Motor neuron (in vitro differentiated cells): Measurements from ENCODE around the gene LAMTOR1. TPM values are rescaled to one million over a fixed set of nuclear protein-coding genes. Genes with fewer than 3 reads are reported as not detected.

Experiments used
- ATAC-seq, 8 experiments: fragments of 200-7000 bp; cut with Tn5 transposase; replicated peaks in 6 of 8; 2 replicates each; pipeline ENCODE4 v1.8.0; 2021; ENCODE audit warnings: mild to moderate bottlenecking in 8 of 8, moderate library complexity in 8 of 8
- H3K27ac ChIP-seq, 2 donors: fragments of 250-450 bp; sonication (Bioruptor Pico); 2 replicates each; pipeline ENCODE4 v1.9.0; 2021; ENCODE audit warnings: antibody characterized with exemption in 2 of 2, mild to moderate bottlenecking in 2 of 2, moderate library complexity in 1 of 2
- H3K4me1 ChIP-seq, 2 donors: fragments of 250-450 bp; sonication (Bioruptor Pico); replicated peaks in 1 of 2; 2 replicates each; pipeline ENCODE4 v1.6.1; 2021; ENCODE audit warnings: antibody characterized with exemption in 2 of 2, mild to moderate bottlenecking in 2 of 2, moderate library complexity in 1 of 2
- H3K4me3 ChIP-seq, 5 donors: fragments of 250-450 bp; sonication (Bioruptor Pico); 2 replicates each; pipeline ENCODE4 v1.9.0; 2021; ENCODE audit warnings: antibody characterized with exemption in 5 of 5, mild to moderate bottlenecking in 5 of 5, moderate library complexity in 4 of 5
- WGBS, 10 experiments: fragments of 450-650 bp; shearing (Covaris generic); methylation state at CpG; one replicate each; pipeline ENCODE4 v1.0.0; 2022; 5-methylcytosine and 5-hydroxymethylcytosine counted together
- in situ Hi-C, 9 experiments: fragments of 400-800 bp; cut with MboI; loops; one replicate each; pipeline ENCODE4 v1.15.0; 2021; ENCODE audit warnings: low sequenced_read_pairs in 9 of 9, low pct_unique_long_range_greater_than_20kb in 2 of 9; ENCODE audit not compliant: unreplicated experiment in 9 of 9
- total RNA-seq, 8 experiments: library from RNA; unstranded; fragments of 300-600 nt; gene quantifications; 2 replicates each; pipeline versions ENCODE4 v1.2.3 to v1.2.4, GENCODE V29; 2022

LAMTOR1 gene
- total RNA-seq, 8 experiments from 2014 or later: 49.3 to 120 (median 67.8) TPM

DNA sequence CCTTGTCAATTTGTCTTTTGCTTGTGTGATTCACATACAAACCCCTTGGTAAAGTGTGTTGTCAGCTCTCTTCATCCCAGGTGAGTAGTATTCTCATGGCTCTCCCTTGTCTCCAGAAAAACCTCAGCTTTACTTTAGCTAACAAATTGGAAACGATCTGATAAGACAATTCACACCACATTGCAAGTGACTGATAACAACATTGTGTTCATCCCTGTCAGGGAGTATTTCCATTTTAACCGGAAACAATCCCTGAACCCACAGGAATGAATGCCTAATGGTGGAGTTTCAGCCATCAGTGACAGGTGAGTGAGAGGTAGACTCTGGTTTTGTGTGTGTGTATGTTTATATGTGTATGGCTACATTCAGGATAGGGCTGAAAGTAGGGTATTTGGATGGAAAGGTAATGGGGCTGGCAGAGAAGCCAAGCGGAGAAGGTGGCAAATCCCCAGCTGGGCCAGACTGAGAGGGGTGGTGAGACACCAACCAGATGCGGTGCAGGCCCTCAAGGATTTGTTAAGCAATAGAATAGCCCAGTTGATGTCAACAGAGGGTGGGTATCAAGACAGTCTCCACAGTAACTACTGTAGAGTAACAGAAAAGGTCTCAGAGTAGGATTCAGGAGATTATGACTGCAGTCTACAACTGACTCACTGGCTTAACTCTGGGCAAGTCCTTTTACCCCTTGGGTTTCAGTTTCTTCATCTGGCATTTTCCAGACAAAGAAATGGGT lies 14.9 kb downstream of the LAMTOR1 start:
- Histone ChIP-seq H3K4me3 (no peak overlapping the region), H3K27ac (no peak overlapping the region), H3K4me1 (peaks cover 0 to 8% of the 10 kb centered on the region in 2 donors)
- in situ Hi-C loops: loop anchor here in 1 of 9 experiments (10.0 kb wide), 1 partner anchor 63 kb away; no protein-coding TSS in a partner anchor
- WGBS, 10 experiments: 20 to 100% (median 79%) methylated on average over 1 to 3 of the region's 4 CpGs; no CpG with 5 or more reads in 4 of the 10 experiments
- ATAC-seq: peak in 1 of 8 experiments; percentile 23

DNA sequence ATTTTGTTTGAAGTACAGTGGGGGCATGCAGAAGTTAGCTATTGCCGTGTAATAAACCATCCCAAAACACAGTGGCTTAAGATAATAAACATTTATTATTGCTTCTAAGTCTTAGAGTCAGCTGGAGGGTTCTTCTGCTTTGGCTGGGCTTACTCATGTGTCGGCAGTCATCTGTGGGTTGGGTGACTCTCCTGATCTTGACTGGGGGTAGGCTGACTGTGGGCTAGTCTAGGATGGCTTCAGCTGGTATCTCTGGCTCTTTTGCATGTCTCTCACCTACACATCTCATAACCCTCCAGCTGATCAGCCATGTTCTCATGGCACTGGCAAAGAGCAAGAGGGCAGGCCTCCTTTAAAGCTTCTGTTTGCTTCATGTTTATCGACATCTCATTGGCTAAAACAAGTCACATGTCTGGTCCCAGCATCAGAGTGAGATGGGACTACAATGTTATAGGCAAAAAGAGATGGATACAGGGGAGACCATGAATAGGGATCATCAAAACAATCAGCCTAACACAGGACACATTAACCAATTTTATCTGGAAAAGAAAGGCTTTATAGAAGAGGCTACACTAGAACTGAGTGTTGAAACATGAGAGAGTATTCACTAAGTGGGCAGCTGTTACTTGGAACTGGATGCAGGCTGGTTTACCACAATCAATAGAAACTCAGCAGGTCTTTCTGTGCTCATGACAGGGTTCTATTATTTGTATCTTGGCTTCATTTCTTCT lies 17.3 kb downstream of the LAMTOR1 start:
- H3K27ac ChIP-seq: peak overlapping the region in 1 of 2 donors; percentile 37
- H3K4me1 ChIP-seq: peaks cover 0 to 12% of the 10 kb centered on the region in 2 donors
- in situ Hi-C loops: loop anchor here in 1 of 9 experiments (10.0 kb wide), 1 partner anchor 61 kb away; no protein-coding TSS in a partner anchor
- H3K4me3 ChIP-seq: no peak overlapping the region
- peak in 5 of 8 experiments; percentile 27 to 71 (median 33) for ATAC-seq
- 90 to 100% (median 100%) methylated on average over 1 to 3 of the region's 3 CpGs; no CpG with 5 or more reads in 3 of the 10 experiments for WGBS, 10 experiments

DNA sequence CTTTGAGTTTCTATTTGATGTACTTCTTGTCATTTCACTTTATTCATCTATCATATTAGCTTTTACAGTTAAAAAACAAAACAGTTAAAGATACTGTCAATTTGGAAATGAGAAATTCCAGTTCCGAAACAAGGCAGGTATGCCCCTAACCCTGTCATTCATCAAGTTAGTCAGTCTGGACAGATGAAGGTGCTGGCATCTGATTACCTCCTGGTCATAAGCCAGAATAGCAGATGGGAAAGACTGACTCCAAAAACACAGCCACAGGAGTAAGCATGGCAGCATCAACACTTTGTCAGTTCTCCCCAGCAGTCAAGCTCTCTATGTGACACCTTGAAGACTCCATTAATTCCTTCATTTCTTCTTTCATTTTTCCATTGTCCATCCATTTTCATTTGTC lies 18.1 kb downstream of the LAMTOR1 start:
- 67 to 100% (median 100%) methylated on average over 1 of the region's 1 CpG; no CpG with 5 or more reads in 4 of the 10 experiments for whole genome bisulfite sequencing, 10 experiments
- ATAC-seq: no peak
- H3K4me3 ChIP-seq: no peak overlapping the region
- H3K27ac ChIP-seq: no peak overlapping the region
- H3K4me1 ChIP-seq: peaks cover 0 to 12% of the 10 kb centered on the region in 2 donors
- in situ Hi-C loops: loop anchor here in 1 of 9 experiments (10.0 kb wide), 1 partner anchor 60 kb away; no protein-coding TSS in a partner anchor

DNA sequence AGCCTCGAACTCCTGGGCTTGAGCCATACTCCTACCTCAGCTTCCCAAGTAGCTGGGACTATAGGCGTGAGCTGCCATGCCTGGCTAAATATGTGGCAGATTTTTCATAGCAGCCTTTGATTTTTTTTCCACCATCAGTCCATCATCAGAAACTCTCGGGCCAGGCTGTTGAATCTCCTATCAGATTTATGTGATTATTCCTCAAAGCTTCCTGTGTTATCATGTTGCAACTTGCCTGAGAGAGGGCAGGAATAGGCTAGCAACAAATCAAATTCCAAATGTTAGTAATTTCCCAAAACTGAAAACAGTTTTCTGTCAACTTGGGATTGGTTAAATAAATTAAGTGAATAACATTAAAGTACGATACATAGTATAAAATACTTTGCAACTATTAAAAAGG lies 19.0 kb downstream of the LAMTOR1 start:
- no peak for ATAC-seq
- H3K27ac ChIP-seq: no peak overlapping the region
- in situ Hi-C loops: loop anchor here in 1 of 9 experiments (10.0 kb wide), 1 partner anchor 59 kb away; no protein-coding TSS in a partner anchor
- no peak overlapping the region for H3K4me3 ChIP-seq
- WGBS, 10 experiments: 67 to 100% (median 83%) methylated on average over 1 to 4 of the region's 4 CpGs; no CpG with 5 or more reads in 1 of the 10 experiments
- H3K4me1 ChIP-seq: peaks cover 5 to 12% of the 10 kb centered on the region in 2 donors

DNA sequence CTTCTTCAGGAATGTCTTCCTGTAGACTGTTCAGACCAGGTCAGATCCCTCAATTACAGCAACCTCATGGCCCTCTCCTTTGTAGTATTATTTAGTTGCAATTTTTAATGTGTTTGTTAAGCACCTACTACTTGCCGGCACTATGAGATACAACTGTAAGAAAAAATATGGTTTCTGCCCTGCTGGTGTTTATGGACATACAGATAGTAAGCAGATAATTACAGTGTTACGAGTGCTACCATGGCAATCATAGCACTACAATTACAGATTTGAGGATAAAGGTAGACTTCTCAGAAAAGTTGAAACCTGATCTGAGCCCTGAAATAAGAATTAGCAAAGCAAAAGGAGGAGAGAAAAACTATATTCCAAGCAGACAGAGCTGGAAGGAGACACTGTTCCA lies 19.7 kb downstream of the LAMTOR1 start:
- H3K27ac ChIP-seq: no peak overlapping the region
- in situ Hi-C loops: loop anchor here in 1 of 9 experiments (10.0 kb wide), 1 partner anchor 59 kb away; no protein-coding TSS in a partner anchor
- no peak for ATAC-seq
- no peak overlapping the region for H3K4me3 ChIP-seq
- peaks cover 6 to 12% of the 10 kb centered on the region in 2 donors for H3K4me1 ChIP-seq
- WGBS, 10 experiments: 72 to 100% (median 100%) methylated on average over 1 to 2 of the region's 2 CpGs; no CpG with 5 or more reads in 1 of the 10 experiments

DNA sequence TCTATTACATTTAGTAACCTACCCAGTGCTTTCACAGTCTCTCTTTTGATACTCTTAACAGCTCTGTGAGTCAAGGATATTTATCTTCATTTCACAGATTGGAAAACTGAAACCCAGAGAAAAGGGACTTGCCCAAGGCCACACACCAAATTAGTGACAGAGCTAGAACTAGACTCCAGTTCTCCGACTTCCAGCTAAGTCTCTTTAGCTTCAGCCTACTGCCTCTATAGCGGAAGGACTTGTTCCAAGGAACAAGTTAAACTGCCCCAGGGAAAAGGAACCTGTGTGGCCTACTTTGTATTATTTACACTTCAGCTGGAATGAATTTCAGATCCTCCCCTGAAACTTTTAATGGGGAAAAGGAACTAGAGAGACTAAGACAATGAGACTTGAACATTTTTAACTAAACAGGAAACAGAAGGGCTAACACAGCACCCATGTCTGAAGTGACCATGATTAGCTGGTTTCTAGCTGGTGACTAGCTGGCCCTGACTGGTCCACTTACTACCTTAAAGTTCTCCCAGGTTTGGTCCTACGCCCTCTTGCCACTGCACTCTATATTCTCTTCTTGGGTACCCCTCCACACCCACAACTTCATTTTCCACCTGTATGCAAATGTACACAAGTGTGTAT lies 21.2 kb downstream of the LAMTOR1 start:
- WGBS, 10 experiments: 79 to 100% (median 90%) methylated on average over 1 to 3 of the region's 3 CpGs; no CpG with 5 or more reads in 3 of the 10 experiments
- Histone ChIP-seq H3K4me3 (no peak overlapping the region), H3K4me1 (peaks cover 6 to 12% of the 10 kb centered on the region in 2 donors), H3K27ac (no peak overlapping the region)
- no peak for ATAC-seq
- in situ Hi-C loops: loop anchor here in 1 of 9 experiments (10.0 kb wide), 1 partner anchor 57 kb away; no protein-coding TSS in a partner anchor

DNA sequence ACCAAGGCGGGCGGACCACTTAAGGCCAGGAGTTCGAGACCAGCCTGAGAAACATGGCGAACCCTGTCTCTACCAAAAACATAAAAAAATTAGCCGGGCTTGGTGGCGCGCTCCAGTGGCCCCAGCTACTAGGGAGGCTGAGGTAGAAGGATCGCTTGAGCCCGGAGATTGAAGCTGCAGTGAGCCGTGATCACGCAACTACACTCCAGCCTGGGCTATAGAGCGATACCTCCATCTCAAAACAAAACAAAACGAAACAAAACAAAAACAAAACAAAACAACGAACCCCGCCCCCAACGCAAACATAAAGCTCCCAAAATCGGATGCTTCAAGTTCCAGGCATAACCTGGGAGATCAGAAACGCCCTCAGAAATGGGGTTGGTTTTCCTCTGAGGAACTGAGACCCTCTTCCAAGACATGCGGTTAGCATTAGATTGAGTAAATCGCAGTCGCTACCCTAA lies 21.9 kb downstream of the LAMTOR1 start:
- no peak for ATAC-seq
- 70 to 100% (median 86%) methylated on average over 2 to 19 of the region's 21 CpGs for WGBS, 10 experiments
- Histone ChIP-seq H3K27ac (peak overlapping the region; percentile 73 to 79), H3K4me3 (peak overlapping the region; percentile 52 to 68 (median 54)), H3K4me1 (peaks cover 6 to 11% of the 10 kb centered on the region in 2 donors)
- in situ Hi-C loops: loop anchor here in 1 of 9 experiments (10.0 kb wide), 1 partner anchor 56 kb away; no protein-coding TSS in a partner anchor

DNA sequence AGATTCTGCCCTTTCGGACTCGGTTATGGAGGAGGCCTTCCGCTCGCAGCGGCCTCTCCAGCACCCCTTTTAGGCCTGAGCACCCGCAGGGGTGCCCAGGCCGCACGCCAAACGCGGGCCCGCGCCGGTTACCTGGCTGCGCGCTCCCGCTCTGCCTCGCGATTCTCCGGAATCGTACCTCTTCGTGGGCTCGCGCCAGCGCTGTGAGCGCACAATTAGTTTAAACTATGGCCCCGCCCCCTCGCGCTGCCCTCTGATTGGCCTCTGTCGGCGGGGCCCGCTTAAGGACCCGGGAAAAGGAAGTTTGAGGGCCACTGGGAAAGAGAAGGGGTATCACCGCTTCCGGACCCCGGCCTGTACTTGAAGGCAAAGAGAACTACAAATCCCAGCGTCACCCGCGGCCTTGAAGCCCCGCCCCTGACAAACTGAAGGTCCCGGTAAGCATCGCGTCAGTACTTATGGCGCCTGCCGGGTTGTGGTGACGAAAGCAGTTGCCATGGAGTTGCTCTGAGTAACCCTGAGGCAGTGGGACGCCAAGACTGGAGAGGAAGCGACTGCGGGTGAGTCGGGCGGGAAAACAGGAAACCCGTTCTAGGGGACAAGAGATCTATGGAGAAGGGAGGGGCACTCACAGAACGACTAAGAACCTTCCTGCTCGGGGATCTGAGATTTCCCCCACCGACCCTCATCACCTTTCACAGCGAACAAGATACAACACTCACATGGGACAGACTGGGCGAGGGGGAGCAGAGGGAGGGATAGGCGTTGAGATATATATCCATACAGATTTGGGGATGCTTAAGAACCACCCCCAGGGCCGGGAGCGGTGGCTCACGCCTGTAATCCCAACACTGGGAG lies 22.5 kb downstream of the LAMTOR1 start, which contains the start of the genes LRRC51 and NUMA1:
Gene LRRC51, plus strand, starts transcription at position 525 of the 858 bp plus-strand sequence. CDS start 8,234 bp downstream, outside the sequence.
Gene NUMA1, minus strand, starts transcription at position 217 of the 858 bp plus-strand sequence. CDS start 44,599 bp downstream, outside the sequence.
- ATAC-seq: peak; percentile 89 to 96 (median 95)
- H3K4me1 ChIP-seq: peaks cover 5 to 6% of the 10 kb centered on the region in 2 donors
- in situ Hi-C loops: loop anchor here in 1 of 9 experiments (10.0 kb wide), 1 partner anchor 56 kb away; no protein-coding TSS in a partner anchor
- H3K27ac ChIP-seq: peak within 1 kb of the TSS; percentile 73 to 79
- 0 to 1% (median 0%) methylated on average over 4 to 29 of the region's 60 CpGs; no CpG with 5 or more reads in 3 of the 10 experiments for WGBS, 10 experiments
- H3K4me3 ChIP-seq: peak within 1 kb of the TSS; percentile 52 to 68 (median 54)

DNA sequence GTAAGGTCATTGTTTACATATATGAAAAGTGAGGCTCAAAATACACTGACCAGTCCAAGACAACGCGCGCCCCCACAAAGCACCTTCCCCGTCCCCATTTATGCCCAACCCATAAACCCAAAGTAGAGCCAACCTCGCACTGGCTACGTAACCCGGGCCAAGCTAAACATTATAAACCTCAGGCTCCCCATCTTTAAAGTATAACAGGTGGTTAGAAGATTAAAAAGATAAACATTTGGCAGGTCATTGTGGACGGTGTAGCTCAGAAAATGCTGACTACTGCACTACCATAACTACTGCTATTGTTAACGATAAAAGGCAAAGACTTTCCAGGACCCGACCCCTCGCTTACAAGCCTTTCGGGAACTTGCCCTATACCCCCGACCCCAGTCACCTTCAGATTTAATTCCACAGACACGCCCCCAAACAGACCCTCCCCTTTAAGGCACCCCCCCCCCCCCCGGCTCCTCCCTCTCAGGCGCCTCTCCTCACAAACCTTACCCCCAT lies 23.2 kb downstream of the LAMTOR1 start:
- 0 to 18% (median 2%) methylated on average over 3 to 7 of the region's 16 CpGs; no CpG with 5 or more reads in 2 of the 10 experiments for WGBS, 10 experiments
- ATAC-seq: peak in 3 of 8 experiments; percentile 18 to 37 (median 27)
- in situ Hi-C loops: loop anchor here in 1 of 9 experiments (10.0 kb wide), 1 partner anchor 55 kb away; no protein-coding TSS in a partner anchor

DNA sequence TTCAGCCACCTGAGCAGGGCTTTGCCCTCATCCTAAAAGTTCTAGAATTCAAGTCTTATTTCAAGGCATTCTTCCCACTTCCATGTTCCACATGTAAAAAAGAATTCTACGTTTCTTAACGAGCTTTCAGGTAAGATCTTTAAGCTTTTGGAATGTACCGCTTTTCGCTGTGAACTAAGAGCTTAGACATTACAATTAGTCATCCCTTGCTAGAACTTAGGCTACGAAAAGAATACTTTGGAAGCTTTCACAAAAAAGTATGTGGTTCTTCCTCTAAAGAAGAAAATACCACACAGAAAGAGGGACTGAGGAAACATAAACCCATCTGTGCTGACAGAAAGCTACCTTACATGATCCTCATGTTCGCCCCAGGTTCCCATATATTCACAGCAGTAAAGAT lies 24.6 kb downstream of the LAMTOR1 start:
- H3K4me1 ChIP-seq: peaks cover 5 to 6% of the 10 kb centered on the region in 2 donors
- no peak for ATAC-seq
- in situ Hi-C loops: no loop called here
- no peak overlapping the region for H3K4me3 ChIP-seq
- 65 to 96% (median 88%) methylated on average over 2 to 6 of the region's 6 CpGs for WGBS, 10 experiments
- no peak overlapping the region for H3K27ac ChIP-seq

More for the DNA sequence above, 23.2 kb downstream of the LAMTOR1 start:
- H3K4me1 ChIP-seq: peaks cover 5 to 6% of the 10 kb centered on the region in 2 donors
- H3K27ac ChIP-seq: no peak overlapping the region
- H3K4me3 ChIP-seq: peak overlapping the region; percentile 52 to 68 (median 54)

DNA sequence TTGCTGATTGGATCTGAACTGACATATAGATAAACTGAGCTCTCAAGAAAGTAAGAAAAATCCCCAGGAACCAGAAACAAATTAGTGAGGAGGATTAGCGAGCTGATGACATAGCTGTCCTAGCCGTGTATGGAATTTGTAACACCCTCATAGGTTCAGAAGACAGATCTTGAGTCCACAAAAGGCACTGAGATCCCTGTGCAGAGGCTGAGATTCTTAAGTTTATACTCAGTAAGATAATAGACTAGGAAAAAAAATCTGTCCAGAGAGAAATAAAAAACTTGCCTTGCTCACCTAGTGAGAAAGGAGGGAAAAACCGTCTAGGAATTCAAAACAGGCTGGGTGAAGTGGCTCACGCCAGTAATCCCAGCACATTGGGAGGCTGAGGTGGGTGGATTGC lies 27.3 kb downstream of the LAMTOR1 start:
- H3K4me1 ChIP-seq: peaks cover 0 to 6% of the 10 kb centered on the region in 2 donors
- no peak for ATAC-seq
- in situ Hi-C loops: no loop called here
- no peak overlapping the region for H3K4me3 ChIP-seq
- H3K27ac ChIP-seq: no peak overlapping the region
- WGBS, 10 experiments: 80 to 100% (median 94%) methylated on average over 1 to 4 of the region's 4 CpGs; no CpG with 5 or more reads in 3 of the 10 experiments
